Nephron (organoid): ENCODE measurements around the gene UBR4.
A peak's percentile ranks its signal among the peaks of the same experiment; 100 is the strongest.

Experiments
- H3K27ac Mint-ChIP-seq, 3 experiments: 2 replicates each; pipeline ENCODE4 v1.8.0; 2020; ENCODE audit warnings: mixed read lengths in 3 of 3, mild to moderate bottlenecking in 2 of 3, moderate library complexity in 1 of 3
- H3K27me3 Mint-ChIP-seq: 2 replicates; pipeline ENCODE4 v1.8.0; 2021; ENCODE audit warnings: low read depth, mild to moderate bottlenecking, moderate library complexity, mixed read lengths
- H3K36me3 Mint-ChIP-seq: 2 replicates; pipeline ENCODE4 v1.8.0; 2020; ENCODE audit warnings: low read depth, mixed read lengths
- H3K4me1 Mint-ChIP-seq: 2 replicates; pipeline ENCODE4 v1.8.0; 2020; ENCODE audit warnings: mixed read lengths
- H3K4me3 Mint-ChIP-seq, 3 experiments: 2 replicates each; pipeline ENCODE4 v1.8.0; 2020; ENCODE audit warnings: mild to moderate bottlenecking in 3 of 3, mixed read lengths in 3 of 3, moderate library complexity in 2 of 3
- H3K9me3 Mint-ChIP-seq: 2 replicates; pipeline ENCODE4 v1.8.0; 2020; ENCODE audit warnings: mixed read lengths
- TF ChIP-seq, protein P1 (sequence below), 3 experiments: fragments of 200-600 bp; sonication (generic); IDR thresholded peaks; one replicate each; pipeline ENCODE4 v1.5.0; 2021; ENCODE audit warnings: antibody characterized with exemption in 3 of 3; ENCODE audit not compliant: unreplicated experiment in 3 of 3

The UBR4 gene

DNA sequence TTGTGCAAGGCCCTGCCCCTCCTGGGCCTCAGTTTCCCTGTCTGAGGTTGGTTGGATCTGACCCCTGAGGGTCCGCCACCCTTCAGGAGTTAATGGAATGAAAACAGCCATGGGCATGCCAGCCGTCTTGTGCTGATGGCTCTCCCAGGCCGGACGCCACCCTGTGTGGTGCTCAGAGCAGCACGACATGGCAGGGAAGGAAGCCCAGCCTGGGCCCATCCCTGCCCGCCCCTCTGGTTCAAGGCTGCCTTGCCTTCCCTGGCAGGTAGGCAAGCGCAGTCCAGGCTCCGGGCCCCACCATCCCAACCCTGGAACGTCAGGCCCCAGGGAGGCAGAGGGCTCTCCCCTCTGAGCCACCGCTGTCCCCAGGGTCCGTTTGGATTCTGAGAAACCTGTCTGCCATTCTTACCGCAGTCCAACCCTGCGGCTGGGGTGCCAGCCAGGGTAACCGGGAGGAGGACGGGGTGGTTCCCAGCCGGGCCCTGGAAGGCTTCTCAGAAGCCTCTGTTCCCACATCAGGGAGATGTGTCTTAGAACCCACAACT, 145.1 kb downstream of the UBR4 start:
- TF ChIP-seq, protein P1, sequence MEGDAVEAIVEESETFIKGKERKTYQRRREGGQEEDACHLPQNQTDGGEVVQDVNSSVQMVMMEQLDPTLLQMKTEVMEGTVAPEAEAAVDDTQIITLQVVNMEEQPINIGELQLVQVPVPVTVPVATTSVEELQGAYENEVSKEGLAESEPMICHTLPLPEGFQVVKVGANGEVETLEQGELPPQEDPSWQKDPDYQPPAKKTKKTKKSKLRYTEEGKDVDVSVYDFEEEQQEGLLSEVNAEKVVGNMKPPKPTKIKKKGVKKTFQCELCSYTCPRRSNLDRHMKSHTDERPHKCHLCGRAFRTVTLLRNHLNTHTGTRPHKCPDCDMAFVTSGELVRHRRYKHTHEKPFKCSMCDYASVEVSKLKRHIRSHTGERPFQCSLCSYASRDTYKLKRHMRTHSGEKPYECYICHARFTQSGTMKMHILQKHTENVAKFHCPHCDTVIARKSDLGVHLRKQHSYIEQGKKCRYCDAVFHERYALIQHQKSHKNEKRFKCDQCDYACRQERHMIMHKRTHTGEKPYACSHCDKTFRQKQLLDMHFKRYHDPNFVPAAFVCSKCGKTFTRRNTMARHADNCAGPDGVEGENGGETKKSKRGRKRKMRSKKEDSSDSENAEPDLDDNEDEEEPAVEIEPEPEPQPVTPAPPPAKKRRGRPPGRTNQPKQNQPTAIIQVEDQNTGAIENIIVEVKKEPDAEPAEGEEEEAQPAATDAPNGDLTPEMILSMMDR (IDR thresholded peaks at IDR 0.05; ENCODE audit: unreplicated experiment in 3 of 3): no peak
- Mint-ChIP-seq H3K4me1 (no peaks in the 10 kb centered on the region), H3K4me3 (no peak overlapping the region), H3K9me3 (peaks cover 5% of the 10 kb centered on the region), H3K27ac (no peak overlapping the region), H3K36me3 (peaks cover 5% of the 10 kb centered on the region), H3K27me3 (no peaks in the 10 kb centered on the region)

DNA sequence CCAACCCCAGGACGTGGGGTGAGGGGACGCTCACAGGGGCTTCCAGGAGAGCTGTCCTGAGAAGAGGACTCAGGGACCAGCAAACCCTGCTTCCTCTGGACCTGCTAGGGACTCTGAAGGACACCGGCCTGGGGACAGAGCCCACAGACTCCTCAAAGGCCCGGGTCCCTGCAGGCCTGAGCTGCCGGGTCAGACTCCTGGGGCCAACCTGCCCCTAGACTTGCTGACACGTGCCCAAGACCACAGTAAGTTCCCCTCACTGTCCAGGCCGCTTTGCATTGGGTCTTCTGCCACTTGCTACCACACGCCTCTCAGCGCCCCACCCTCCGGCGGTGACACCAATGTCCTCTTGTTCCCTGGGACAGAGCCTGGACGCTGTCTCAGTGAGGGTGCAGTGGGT, 146.9 kb downstream of the UBR4 start:
- TF ChIP-seq, protein P1 (IDR thresholded peaks at IDR 0.05; ENCODE audit: unreplicated experiment in 3 of 3): no peak
- Mint-ChIP-seq H3K27ac (no peak overlapping the region), H3K4me3 (no peak overlapping the region), H3K27me3 (peaks cover 9% of the 10 kb centered on the region), H3K9me3 (peaks cover 5% of the 10 kb centered on the region), H3K36me3 (peaks cover 5% of the 10 kb centered on the region), H3K4me1 (no peaks in the 10 kb centered on the region)

DNA sequence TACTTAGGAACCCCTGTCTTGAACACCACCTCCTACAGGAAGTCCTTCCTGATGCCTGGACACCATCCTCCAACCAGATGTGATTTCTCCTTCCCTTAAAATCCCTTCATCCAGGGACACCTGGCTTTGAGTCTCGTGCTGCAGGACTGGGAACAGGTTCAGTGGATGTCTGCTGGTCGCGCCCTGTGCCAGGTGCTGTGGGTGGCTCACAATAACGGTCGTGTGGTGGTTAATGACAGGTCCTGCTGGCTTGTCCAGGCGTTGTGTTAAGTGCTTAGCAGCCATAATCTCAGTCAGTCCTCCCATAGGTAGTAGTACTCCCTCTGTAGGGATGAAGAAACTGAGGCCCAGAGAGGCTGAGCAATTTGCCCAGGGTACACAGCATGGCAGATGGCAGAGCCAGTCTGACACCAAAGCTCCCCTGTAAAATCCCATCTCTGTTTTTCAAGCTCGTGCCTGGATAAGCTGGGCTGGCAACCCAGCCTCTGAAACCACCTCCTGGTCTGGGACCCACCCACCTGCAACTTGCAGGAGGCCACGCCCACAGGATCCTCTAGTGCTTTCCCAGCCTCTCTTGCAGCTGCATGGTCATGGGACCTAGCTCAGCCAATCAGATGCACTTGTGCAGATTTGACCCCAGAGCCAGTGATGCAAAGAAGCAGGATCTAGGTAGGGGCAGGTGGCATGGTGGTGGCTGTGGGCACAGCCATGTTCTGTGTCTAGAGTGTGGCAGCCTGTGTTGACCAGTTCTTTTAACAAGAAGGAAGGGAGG, 147.6 kb downstream of the UBR4 start:
- H3K4me3 Mint-ChIP-seq: no peak overlapping the region
- H3K4me1 Mint-ChIP-seq: no peaks in the 10 kb centered on the region
- H3K9me3 Mint-ChIP-seq: peaks cover 5% of the 10 kb centered on the region
- no peak overlapping the region for H3K27ac Mint-ChIP-seq
- TF ChIP-seq, protein P1 (IDR thresholded peaks at IDR 0.05; ENCODE audit: unreplicated experiment in 3 of 3): no peak
- H3K27me3 Mint-ChIP-seq: peaks cover 9% of the 10 kb centered on the region
- H3K36me3 Mint-ChIP-seq: peaks cover 5% of the 10 kb centered on the region

DNA sequence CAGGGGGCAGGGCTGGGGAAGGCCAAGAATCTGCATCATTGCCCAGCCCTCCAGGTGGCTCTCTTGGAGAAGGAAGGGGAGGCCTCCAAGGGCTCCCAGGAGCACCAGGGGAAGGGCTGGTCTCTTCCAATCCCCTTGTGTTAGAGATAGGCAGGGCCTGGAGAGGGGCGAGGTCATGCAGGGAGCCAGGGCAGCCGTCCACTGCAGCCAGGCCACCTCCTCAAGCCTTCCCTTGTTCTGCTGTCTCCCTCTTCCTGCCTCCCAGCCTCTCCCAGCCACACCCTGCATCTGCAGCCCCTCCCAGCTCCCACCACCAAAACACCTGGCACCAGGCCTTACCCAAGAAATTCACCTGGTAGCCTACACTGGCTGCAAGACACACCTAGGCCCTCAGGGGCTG, 148.3 kb downstream of the UBR4 start:
- TF ChIP-seq, protein P1 (IDR thresholded peaks at IDR 0.05; ENCODE audit: unreplicated experiment in 3 of 3): no peak

DNA sequence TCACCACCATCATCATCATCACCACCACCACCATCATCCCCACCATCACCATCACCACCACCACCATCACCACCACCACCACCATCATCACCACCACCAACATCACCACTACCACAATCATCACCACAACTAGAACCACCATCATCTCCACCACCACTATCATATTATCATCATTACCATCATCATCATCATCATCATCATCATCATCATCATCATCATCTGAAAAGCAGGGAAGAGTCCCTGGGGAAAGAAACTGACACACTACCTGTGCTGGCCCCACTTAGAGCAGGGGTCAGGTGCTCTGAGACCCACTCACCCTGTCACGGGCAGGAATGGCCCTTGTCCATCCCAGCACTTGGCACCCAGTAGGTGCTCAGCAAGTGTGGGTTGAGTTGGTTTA, 148.7 kb downstream of the UBR4 start:
- TF ChIP-seq, protein P1 (IDR thresholded peaks at IDR 0.05; ENCODE audit: unreplicated experiment in 3 of 3): no peak
- Mint-ChIP-seq H3K27ac (peak overlapping the region in 2 of 3 experiments; percentile 20 to 37), H3K36me3 (peaks cover 5% of the 10 kb centered on the region), H3K9me3 (peaks cover 5% of the 10 kb centered on the region), H3K4me3 (peak overlapping the region in 2 of 3 experiments; percentile 22 to 34), H3K4me1 (peaks cover 4% of the 10 kb centered on the region), H3K27me3 (peaks cover 16% of the 10 kb centered on the region)

More for the DNA sequence above, 148.3 kb downstream of the UBR4 start:
- Mint-ChIP-seq H3K4me3 (no peak overlapping the region), H3K27me3 (peaks cover 15% of the 10 kb centered on the region), H3K9me3 (peaks cover 5% of the 10 kb centered on the region), H3K4me1 (peaks cover 4% of the 10 kb centered on the region), H3K27ac (no peak overlapping the region), H3K36me3 (peaks cover 5% of the 10 kb centered on the region)

DNA sequence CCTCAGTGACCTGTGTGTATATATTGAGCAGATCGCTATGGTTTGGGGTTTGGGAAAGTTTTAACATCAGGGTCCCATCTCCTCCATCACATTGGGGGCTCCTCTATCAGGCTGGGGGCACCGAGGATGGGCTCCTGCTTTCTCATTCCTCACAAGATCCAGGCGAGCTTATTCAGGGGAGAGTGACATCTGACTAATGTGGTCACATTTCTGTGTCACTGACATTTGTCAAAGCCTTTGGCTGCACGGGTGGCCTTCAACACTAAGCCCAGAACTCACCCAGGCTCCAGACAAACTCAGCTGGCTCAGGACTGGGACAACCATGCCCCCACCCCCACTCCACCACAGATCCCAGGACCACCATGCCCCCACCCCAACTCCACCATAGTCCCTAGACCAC, 150.3 kb downstream of the UBR4 start:
- TF ChIP-seq, protein P1 (IDR thresholded peaks at IDR 0.05; ENCODE audit: unreplicated experiment in 3 of 3): no peak
- H3K36me3 Mint-ChIP-seq: peaks cover 5% of the 10 kb centered on the region
- peaks cover 12% of the 10 kb centered on the region for H3K4me1 Mint-ChIP-seq
- peaks cover 5% of the 10 kb centered on the region for H3K9me3 Mint-ChIP-seq
- H3K27me3 Mint-ChIP-seq: peaks cover 29% of the 10 kb centered on the region
- H3K4me3 Mint-ChIP-seq: no peak overlapping the region
- no peak overlapping the region for H3K27ac Mint-ChIP-seq
